Cortex of kidney (tissue), 1 donor: Measurements from ENCODE around the gene CARD11.

Experiments used
- DNase-seq: peaks from one replicate; lab custom pipeline; 2025; lab: John Stamatoyannopoulos, UW

CARD11 gene

DNA sequence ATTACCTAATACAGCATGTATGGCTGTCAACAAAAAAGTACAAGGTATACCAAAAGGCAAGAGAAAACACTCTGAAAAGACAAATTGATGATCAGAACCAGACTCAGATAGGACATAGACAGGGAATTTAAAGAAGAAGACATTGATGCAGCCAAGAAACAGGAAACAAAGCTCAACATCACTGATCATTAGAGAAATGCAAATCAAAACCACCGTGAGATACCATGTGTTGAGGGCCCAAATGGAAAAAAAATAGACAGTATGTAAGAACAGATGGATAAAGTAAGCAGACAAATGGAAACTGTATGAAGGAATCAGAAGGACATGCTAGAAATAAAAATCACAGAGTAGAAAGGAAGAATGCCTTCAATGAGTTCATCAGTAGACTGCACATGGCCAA lies 23.3 kb downstream of the CARD11 start:
- DNase-seq: no peak

DNA sequence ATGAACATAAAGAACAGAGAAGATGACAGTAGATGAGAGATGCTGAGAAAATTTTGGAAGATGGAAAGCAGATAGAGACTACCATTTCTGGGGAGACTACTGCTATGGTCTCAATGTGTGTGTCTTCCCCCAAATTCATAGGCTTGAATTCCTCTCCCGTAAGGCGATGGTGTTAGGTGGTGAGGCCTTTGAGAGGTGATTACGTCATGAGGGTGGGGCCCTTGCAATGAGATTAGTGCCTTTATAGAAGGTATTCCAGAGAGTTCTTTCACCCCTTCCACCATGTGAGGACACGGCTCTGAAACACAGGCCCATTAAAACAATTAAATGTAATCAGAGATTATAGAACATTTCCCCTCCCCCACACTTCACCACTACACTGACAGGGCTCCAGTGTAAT lies 23.9 kb downstream of the CARD11 start:
- no peak for DNase-seq

DNA sequence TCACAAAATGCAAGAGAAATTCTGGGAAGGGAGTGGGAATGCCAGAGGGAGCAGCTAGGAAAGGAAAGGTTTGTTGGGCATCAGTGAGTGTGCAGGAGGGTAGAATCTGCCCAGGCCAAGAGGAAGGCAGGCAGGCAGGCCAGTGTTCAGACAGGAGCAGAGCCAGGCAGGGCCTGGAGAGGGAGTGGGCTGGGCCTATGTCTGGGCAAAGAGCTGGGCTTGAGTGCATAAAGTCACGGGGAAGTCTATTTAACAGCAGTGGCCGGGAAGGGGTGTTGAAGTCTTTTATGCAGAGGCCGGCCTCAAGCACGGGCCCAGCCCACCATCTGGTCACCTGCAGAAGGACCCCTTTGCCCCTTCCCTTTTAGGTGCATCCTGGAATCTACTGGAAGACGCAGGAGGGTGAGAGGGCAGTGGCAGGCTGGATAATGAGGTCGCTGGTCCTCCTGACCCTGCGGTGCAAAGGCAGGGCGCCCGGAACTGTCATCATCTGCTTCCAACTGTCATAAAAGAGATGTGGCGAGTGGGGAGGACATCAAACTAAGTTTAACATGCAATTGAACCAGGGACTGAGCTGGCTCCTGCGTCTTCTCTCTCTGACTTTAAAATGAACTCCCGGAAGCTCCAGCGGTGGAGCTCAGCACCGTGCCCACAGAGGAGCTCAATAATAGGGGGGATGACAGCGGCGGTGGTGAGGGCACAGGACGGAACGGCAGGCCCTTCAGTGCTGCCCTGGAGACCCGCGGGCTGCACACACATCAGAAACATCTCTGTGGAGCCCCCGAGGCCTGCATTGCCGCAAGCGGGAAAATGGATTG lies 29.5 kb downstream of the CARD11 start:
- no peak for DNase-seq

DNA sequence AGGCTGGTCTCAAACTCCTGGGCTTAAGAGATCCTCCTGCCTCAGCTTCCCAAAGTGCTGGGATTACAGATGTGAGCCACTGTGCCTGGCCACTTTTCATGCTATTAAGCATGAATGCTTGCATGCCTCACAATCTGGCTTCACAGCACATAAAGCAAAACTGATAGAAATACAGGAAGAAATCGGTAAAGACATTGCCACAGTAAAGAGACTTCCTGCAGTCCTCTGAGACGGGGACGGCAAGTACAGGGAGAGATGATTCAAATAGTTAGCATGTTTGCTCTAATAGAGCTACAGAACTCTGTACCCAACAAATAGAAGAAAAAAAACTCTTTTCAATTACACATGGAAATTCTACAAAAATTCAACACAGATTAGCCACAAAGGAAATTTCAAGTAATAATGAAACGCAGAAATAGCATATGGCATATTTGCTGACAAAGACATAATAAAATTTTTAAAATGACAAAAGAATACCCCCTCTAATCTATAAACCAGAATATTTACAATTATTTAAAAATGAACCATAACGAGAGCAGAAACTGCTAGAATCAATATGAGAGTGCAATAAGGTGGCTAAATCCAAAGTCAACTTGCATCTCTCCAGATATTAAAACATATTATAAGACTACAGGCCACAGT lies 32.3 kb downstream of the CARD11 start:
- no peak for DNase-seq

DNA sequence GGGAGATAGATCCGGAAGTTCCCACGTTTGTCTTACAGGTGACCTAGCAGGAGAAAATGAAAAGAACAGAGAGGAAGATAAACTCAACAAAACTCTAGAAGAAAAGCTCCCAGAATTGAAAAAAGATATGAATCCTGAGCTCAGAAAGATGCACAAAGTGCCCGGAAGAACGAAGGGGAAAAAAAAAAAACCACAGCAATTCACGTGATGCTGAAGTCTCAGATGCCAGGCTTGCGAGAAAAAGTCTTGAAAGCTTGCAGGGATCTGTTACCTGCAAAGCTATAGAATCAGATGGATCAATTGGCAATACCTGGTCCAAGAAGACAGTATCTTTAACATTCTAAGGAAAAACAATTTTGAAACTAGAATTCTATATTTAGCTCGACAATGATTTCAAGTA lies 33.5 kb downstream of the CARD11 start:
- DNase-seq: no peak

DNA sequence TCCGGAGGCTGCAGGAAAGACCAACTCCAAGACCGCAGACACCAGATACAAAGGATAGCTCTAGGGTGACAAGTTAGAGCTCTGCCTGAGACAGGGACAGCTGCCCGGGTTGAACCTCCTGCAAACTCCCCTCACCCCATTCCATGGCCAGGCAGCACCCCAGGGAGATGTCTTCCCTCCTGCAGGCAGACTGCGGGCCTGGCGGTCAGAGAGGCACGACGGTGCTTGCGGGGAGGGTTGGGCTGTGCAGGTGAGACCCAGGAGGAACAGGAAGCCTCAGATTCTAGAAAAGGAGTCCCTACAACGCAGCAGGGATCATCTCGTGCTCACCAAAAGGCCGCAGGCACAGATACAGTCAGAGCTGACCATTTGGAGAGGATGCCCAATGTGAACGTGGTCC lies 34.6 kb downstream of the CARD11 start:
- DNase-seq: no peak

DNA sequence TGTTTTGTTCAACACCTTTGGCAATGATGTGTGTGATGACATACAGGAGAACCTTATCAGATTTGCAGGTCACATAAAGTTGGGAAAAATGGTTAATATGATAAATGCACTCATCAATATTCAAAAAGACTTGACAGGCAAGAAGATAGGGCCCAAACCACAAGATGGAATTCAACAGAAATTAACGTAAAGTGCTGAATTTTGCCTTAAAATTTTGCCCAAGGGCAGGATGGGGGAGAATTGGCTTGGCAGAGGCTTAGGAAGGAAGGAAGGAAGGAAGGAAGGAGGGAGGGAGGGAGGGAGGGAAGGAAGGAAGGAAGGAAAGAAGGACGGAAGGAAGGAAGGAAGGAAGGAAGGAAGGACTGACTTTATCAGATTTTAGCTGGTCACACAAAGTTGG lies 35.3 kb downstream of the CARD11 start:
- no peak for DNase-seq

DNA sequence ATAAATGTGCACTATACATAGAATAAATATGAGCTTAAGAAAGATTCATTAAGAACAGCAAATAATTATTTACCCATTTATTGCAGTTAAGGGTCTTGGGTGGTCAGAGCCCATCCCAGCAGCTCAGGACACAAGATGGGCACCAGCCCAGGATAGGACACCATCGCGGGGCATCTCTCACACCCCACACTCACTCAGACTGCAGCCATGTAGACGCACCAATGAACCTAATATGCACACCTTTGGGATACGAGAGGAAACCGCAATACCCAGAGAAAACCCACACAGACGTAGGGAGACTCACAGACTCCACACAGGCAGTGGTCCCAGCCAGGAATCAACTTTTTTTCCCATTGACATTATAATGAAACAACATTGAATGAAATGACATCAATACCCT lies 36.0 kb downstream of the CARD11 start:
- no peak for DNase-seq

DNA sequence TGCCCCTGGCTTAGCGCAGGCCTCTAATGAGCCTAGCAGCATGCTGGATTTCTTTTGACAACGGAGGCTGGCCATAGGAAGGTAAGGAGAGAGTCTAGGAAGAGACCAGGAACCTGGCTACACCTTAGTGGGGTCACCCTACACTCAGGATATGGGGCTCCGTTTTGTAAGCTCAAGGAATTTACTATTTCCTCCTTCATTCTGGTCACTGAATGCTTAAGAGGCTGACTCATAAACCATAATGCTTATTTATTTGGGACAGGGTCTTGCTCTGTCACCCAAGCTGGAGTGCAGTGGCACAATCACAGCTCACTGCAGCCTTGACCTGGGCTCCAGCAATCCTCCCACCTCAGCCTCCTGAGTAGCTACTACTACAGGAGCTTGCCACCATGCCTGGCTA lies 38.4 kb downstream of the CARD11 start:
- DNase-seq: no peak

DNA sequence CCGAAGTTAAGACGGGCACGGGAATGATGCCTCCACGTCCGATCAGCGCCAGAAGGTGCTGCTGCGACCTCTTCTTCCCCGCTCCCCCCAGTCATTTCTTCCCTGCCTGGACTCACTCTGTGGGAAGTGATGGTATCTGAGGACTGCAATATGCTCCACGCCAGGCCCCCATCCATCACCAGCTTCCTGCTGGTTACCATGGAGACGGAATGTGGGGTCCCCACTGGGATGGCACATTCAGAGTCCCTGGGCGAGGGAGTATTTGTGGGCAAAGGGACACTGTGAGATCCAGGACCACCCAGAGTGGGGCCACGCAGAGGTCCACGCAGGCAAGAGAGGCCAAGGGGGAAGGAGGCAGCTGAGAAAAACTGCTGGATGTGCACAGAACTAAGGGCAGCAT lies 39.7 kb downstream of the CARD11 start:
- DNase-seq: no peak

DNA sequence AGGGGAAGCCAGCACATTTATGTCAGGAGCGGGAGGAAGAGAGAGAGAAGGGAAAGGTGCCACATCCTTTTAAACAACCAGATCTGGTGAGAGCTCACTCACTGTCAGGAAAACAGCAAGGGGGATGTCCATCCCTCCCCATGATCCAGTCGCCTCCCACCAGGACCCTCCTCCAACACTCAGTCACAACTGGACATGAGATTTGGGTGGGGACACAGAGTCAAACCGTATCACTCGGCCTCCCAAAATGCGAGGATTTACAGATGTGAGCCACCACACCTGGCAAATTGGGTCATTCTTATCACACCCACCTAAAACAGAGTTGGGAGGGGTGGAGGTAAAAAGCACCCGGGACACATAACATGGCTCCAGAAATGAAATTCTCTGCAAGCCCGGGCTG lies 41.0 kb downstream of the CARD11 start:
- no peak for DNase-seq

DNA sequence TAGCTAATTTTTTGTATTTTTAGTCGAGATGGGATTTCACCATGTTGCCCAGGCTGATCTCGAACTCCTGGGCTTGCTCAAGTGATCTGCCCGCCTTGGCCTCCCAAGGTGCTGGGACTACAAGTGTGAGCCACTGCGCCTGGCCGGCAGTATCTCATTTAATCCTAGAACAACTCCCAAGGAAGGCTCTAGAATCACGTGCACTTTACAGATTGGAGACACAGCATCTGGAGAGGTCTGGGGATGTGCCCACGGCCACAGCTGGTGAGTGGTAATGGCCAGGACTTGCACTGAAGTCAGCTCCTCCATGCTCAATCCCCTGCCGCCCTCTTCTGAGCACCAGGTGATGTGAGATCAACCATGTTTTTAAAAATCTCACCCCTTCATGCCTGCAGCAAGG lies 43.1 kb downstream of the CARD11 start:
- no peak for DNase-seq

DNA sequence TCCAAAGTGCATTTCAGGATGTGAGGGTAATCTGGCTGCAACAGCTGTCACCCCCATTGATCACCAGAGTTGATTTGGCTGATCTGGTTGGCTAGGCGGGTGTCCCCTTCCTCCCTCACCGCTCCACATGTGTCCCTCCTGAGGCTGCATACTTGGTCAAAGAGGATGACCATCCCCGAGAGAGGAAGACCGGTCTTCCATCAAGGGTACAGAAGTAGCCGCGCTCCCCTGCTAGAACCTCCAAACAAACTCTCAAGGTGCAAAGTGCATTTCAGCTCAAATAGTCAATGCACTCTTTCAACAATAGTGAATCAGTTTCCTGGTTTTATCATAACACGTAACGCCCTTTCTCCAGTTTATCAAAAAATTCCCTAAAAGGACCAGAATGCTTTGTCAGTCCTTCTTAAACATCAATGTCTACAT lies 44.6 kb downstream of the CARD11 start:
- no peak for DNase-seq

DNA sequence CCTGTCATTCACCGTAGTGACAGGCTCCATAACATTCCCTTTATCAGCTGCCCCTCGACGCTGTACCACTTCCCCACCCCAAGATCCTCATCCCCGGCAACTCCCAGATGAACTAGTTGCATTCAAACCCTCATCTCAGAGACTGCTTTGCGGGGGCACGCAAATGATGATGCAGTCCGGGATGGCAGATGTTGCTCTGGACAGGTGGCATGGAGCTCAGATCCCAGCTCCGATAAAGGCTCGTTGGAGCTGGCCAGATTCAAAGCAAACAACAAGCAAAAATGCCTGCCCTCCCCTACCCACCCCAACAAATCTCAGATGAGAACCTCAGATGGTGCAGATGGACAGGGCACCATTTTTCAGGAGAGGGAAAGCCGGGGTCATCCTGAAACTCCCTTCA lies 46.7 kb downstream of the CARD11 start:
- no peak for DNase-seq

DNA sequence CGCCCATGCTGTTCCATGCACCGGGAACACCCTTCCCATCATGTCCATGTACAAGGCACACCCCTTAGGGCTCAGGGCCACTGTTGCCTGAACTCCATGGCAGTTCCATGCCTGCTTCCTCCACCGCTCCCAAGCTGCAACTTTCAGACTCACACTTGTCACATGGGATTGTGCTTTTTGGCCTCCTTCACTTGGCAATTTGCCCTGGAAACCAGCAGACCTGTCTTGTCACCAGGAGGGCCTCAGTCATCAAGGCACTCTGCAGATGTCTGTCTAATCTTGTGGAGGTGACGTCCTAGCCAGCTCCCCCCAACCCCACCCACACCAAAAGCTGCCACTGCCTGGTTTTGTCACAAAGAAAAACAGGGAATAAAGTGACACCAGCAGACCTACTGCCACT lies 47.5 kb downstream of the CARD11 start:
- DNase-seq: no peak

DNA sequence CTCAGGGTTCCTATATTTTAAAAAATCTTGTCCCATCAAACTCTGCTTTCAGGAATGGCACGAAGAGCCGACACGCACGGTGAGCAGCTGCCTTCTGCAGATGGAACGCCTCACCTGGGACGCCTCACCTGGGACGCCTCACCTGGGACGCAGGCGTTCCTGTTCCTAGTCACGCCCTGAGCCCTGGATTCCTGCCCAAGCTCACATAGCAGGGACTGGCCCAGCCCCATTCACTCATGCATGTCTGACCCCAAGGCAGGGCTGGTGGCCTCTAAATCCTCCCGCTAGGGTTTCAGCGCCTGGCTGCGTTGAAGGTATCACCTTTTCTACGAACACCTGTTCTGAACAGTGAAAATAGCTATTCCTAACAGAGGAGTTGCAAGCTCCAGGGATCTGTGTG lies 49.8 kb downstream of the CARD11 start:
- DNase-seq: no peak

DNA sequence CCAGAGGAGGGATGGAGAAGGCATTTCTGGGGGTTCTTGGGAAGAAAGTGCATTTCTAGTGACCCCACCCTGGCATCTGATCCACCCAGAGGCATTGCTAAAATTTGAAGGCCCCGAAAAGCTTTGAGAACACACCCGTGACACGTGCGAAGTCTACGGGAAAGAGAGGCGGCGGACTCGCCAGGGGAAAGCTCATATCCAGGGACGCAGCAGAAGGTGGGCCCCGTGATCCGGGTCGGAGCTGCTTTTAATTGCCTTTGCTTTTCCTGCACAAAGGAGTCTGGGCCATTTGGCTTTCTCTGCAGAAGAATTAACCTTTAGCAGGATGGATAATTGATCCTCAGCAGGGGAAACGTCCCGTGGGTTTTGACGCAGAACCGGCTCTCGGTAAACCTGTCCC lies 50.3 kb downstream of the CARD11 start:
- no peak for DNase-seq

DNA sequence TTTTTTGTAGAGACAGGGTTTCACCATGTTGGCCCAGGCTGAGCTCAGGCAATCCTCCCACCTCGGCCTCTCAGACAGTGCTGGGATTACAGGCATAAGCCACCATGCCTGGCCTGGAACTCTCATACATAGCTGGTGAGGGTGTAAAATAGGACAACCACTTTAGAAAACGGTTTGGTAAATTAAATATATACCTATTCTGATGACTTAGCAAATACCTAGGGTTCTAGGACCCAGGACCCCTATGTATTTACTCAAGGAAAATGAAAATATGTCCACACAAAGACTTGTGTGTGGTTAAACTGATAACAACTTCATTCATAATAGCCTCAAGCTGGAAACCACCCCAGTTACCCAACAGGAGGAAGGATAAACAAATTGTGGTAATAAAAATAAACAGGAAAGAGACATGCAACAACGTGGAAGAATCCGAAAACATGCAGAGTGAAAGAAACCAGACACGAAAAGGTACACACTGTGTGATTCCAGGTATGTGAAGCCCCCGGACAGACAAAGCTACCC lies 52.7 kb downstream of the CARD11 start:
- DNase-seq: no peak

DNA sequence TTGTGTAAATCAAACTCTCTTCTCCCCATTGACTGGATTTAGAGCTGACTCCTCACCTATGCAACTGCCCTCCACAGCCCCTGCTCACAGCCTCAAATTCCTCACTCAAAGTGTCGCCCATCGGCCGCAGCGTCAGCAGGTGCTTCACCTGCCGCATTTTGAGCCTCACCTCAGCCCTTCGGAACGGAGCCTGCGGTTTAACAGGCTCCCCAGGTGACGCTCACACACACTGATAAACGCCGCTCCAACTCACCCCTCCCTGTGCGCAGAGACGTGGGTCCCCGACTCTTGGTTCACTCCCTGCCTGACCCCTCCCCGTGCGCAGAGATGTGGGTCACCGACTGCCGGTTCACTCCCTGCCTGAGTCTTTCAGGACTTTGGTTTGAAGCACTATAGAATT lies 57.1 kb downstream of the CARD11 start:
- no peak for DNase-seq

DNA sequence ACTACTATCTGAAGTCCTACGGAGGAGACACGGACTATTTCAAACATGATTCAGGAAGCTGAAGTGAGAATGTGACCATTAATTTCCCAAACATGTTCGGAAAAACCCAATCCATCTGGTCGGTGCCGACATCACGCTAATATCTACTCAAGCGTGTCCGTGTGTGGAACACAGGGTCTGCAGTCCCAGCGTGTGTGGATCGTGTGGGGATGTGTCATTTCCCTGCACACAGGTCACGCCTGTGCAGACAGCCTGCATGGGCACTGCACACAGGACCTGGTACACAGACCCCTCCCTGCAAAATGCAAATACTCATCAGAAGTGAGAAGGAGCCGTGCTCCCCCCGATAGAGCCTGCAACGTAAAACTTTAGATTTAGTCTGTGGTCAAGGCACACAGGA lies 57.8 kb downstream of the CARD11 start:
- DNase-seq: no peak

DNA sequence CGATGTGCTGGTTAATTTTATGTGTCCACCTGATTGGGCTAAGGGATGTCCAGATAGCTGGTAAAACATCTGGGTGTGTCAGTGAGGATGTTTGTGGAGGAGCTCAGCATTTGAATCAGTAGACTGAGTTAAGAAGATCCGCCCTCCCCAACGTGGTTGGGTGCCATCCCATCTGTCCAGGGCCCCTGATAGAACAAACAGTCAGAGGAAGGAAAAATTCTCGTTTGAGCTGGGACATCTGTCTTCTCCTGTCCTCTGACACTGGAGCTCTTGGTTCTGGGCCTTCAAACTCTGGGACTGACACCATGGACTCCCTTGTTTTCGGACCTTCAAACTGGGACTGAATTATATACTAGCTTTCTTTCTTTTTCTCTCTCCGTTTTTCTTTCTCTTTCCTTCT lies 59.6 kb downstream of the CARD11 start:
- DNase-seq: no peak

DNA sequence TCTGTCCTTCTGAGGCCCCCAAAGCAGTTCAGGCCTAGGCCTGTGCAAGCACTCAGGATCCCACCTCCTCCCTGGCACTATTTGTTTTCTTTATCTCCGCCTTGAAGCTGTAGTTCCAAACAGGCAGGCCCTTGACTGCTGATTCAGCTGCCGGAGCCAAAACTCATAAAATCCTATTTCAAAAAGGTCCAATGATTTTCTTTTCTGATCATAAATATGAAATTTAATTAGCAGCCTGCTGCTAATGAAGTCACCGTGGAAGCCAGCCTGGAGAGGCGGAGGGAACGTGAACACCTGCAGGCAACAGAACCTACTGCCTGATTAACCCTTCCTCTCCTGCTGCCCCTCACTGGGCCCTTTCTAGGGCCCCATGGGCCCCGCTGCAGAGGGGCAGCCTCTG lies 60.1 kb downstream of the CARD11 start:
- DNase-seq: no peak

DNA sequence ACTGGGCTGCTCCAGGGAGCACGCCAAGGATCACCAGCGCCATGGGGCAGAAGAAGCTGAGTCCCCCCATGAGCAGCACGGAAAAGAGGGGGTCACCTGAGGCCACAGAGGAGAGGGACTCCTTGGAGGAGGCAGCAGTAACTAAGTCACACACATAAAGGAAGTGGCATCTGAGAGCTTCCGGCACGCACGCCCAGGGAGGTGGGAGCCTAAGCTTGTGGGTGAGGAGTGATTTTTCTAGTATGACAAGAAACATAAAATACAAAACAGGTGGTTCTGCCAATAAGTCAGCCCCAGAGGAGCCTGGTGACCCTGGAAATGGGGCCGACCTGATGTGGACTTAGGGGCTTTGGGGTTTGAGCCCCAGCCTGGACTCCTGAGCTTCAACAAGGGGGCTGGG lies 60.8 kb downstream of the CARD11 start:
- DNase-seq: no peak

DNA sequence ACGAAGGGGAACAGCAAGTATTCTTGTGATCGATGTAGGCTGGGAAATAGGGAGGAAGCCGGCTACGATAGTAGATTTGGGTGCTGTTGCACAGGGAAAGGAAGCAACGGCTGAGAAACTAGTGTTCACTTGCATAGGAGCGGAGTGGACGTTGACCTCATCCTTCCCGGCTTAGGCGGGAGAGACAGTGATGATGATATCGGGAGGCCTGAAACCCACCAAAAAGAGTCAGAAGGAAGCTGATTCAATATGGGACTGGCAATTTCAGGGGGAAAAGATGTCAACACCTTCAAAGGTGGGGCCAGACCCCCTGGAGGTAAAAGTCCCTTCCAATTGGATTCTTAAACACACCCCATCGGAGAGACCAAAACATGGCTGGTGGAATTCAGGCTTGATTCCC lies 61.3 kb downstream of the CARD11 start:
- DNase-seq: no peak
